Hematopoietic multipotent progenitor cell treated with erythropoietin and hydrocortisone succinate and interleukin-3 and kit ligand, for 4 days (in vitro differentiated cells): ENCODE results near the gene TMEM42.
"Not testable (repeated sequence)": the region's sequence is repeated elsewhere in the genome, so short reads cannot be mapped to it uniquely, and the experiment has no call there.

Experiments
- DNase-seq: peaks from one replicate; pipeline ENCODE4 v3.0.0-alpha.2; 2015

Gene TMEM42

DNA sequence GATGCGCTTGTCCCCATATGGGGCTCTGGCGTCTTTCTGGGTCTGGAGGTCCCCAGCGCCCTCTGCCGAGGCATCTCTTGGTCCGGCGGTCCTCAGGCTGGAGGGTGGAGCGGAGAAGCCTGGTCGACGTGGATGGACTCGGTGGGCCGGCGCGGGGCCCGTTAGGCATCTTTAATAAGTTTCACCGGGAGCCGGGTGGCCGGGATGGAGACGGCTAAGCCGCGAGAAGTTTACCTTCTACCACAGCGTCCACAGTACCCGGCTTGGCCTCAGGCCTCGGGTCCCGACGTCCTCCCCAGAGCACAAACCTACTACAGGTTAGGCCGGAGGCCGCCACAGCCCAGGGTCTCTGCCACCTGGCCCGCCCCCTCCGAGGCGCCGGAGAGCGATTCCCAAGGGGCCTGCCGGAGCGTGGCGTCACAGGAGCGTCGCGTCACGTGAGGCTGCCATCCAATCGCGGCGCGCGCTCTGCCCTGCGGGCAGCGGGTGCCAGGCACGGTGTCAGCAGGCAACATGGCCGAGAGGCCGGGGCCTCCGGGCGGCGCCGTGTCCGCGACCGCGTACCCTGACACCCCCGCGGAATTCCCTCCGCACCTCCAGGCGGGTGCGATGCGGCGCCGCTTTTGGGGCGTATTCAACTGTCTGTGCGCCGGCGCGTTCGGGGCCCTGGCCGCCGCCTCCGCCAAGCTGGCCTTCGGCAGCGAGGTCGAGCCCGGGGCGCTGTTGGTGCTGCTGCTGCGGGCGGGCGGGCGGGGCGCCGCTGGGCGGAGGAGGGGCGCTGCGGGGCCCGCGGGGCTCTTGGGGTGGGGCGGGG lies at the start of gene TMEM42:
Gene TMEM42 (plus strand): TSS at position 501 of the 814 bp plus-strand sequence. CDS start 13 bp downstream, at position 514.
- peak; percentile 93 for DNase-seq

DNA sequence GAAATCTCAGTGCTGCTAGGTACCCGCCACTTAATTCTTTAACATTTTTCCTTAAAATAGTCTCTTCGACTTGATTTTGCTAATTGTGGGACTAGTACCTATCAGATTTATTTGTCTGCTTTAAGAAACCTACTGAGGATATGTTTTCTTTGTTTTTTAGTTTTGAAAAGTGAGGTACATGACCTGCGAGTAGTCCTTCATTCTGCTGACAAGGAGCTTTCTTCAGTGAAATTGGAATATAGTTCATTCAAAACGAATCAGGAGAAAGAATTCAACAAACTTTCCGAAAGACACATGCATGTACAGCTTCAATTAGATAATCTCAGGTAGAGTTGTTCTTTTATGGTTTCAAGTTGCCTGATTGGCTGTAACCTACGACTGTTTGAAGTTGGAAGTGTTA lies 47.0 kb upstream of the TMEM42 start:
- no peak for DNase-seq

DNA sequence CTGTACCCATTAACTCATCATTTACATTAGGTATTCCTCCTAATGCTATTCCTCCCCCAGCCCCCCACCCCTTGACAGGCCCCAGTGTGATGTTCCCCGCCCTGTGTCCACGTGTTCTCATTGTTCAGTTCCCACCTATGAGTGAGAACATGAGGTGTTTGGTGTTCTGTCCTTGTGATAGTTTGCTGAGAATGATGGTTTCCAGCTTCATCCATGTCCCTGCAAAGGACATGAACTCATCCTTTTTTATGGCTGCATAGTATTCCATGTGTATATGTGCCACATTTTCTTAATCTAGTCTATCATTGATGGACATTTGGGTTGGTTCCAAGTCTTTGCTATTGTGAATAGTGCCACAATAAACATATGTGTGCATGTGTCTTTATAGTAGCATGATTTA lies 45.4 kb upstream of the TMEM42 start:
- not testable (repeated sequence) for DNase-seq

DNA sequence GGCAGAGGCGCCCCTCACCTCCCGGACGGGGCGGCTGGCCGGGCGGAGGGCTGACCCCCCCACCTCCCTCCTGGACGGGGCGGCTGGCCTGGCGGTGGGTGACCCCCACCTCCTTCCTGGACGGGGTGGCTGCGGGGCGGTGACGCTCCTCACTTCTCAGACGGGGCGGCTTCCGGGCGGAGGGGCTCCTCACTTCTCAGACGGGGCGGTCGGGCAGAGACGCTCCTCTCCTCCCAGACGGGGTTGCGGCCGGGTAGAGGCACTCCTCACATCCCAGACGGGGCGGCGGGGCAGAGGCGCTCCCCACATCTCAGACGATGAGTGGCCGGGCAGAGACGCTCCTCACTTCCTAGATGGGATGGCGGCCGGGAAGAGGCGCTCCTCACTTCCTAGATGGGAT lies 40.5 kb upstream of the TMEM42 start:
- DNase-seq = not testable (repeated sequence)

GRCh38 chr3:44825264-44825925 lies 36.3 kb upstream of the TMEM42 start:
- DNase-seq = no peak

DNA sequence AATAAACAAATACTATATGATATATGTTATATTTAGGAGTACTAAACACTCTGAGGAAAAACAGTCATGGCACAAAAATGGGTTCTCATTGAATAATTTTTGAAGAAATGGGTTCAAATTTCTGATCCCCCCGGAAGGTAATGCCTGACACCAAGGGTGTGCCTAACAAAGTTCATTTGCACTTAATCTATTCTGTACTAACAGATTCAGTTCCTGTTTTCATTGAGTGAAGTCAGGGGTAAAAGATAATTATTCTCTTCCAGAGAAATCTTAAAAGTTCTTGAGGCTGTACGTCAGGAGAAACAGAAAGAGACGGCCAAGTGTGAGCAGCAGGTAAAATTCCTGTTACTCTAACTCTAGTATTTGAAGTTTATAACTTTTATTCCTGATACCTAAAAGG lies 34.5 kb upstream of the TMEM42 start:
- no peak for DNase-seq

DNA sequence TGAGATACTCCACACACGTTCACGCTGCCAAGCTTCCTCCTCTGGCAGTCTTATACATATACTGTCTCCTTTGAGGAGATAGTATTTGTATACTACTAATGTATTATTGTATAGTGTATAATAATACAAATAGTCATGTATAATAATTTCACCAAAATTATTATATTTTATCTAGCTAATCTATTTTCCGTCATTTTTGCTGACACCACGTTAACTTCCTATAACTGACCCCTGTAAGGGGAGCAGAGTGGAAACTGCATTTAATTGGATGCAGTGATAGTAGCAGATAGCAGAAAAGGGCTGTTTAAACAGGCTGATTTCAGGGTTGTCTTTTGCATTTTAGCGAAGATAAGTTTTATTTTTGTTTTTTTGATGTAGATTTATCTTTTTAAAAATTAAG lies 30.5 kb upstream of the TMEM42 start:
- no peak for DNase-seq

DNA sequence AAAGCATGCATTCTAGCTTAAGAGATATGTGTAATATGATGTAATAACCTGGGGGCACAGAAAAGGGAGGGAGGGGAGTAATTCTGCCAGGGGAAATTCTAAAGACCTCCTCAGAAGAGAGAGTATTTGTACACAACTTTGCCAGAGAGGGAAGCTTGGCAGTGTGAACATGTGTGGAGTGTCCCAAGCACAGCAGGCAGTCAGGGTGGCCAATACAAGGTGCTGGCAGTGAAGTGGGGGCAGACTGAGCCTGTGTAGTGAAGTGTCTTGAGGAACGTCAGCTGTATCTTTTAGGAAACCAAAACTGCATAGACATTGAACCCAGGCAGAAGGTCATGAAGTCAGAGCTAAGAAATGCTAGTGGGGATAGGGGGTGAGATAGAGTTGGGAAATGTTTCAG lies 29.7 kb upstream of the TMEM42 start:
- DNase-seq = no peak

DNA sequence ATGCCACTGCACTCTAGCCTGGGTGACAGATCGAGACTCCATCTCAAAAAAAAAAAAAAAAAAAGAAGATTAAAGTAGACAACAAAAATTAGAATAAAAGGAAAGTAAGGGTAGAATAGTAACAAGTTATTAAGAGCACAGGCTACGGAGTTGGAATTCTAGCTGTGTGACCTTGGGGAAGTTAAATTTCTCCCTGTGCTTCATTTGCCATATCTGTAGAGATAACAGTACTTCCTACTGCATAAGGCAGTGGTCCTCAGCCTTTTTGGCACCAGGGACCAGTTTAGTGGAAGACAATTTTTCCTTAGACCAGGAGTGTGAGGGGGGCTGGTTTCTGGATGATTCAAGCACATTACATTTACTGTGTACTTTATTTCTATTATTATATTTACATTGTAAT lies 28.7 kb upstream of the TMEM42 start:
- no peak for DNase-seq

- no peak for DNase-seq
These were observed 28.3 kb upstream of the TMEM42 start for GRCh38 chr3:44833394-44833793.

- DNase-seq = no peak
These were observed 26.0 kb upstream of the TMEM42 start for GRCh38 chr3:44835684-44836083.

- DNase-seq = no peak
These were observed 19.3 kb upstream of the TMEM42 start for GRCh38 chr3:44842376-44842775.

GRCh38 chr3:44845528-44846520 lies 15.9 kb upstream of the TMEM42 start:
- DNase-seq = no peak

GRCh38 chr3:44848634-44849033 lies 13.1 kb upstream of the TMEM42 start:
- no peak for DNase-seq

GRCh38 chr3:44856663-44857062 lies 5.0 kb upstream of the TMEM42 start:
- DNase-seq = not testable (repeated sequence)

GRCh38 chr3:44860117-44860516 lies 1.6 kb upstream of the TMEM42 start:
- DNase-seq = no peak

GRCh38 chr3:44862226-44862637 lies 520 bp downstream of the TMEM42 start:
- DNase-seq = peak; percentile 61

GRCh38 chr3:44865272-44866035 lies 3.7 kb downstream of the TMEM42 start:
- no peak for DNase-seq

- no peak for DNase-seq
These were observed 5.9 kb downstream of the TMEM42 start for GRCh38 chr3:44867421-44868111.

DNA sequence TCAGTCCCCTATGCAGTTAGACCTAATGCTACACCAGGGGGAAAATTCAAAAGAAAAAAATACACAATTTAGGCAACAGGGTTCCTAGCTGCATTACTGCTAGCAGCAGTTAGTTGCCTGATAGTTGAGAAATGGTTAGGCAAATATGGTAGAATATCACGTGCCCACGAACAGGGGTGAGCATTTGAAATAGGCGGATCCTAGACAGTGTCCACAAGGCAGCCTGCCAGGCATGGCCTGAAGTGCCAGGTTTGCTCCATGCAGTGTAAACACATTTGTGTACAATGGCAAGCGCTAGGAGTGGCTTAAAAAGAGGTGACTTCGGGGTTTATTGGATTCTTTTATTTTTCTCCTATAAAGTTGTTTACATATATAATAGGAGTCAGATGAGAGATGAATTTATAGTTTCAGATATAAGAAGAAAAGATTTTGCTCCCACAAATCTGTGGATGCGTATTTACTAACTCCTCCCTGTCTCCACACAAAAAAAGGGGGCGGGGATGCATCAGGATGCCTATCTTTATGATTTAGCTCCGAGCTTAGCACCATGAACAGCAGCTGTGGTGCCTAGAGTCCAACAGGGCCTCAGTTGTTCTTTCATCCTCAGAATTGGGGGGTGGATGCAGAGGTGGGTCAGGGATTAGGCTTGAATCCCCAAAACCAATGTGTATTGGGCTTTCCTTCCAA lies 8.8 kb downstream of the TMEM42 start:
- no peak for DNase-seq

DNA sequence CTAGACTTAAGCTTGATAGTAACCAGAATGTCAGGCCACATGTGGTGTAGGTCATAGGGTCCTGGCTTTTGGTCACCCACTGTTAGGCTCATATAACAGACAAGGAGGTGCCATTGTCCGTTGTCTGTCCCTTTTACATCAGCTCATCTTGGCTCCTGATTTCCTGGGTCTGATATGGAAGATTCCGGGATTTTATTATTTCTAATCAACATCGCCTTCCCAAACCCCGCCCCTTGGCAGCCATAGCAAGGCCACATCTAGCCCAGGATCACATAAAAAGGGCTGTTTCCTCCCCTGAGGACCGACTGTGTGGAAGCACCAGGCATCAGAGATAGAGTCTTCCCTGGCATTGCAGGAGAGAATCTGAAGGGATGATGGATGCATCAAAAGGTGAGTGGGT lies 12.6 kb downstream of the TMEM42 start, which contains the start of gene TGM4:
Gene TGM4 (plus strand): TSS at position 301 of the 400 bp plus-strand sequence. CDS start 71 bp downstream, at position 372.
- no peak for DNase-seq
